SK-N-SH (cell line): ENCODE results near the gene KCNJ9. TPM values are rescaled to one million over a fixed set of nuclear protein-coding genes. Genes with fewer than 3 reads are reported as not detected.

Experiments
- CTCF ChIA-PET: fragments of 300-600, 350-600 bp; formaldehyde crosslinking; extraction: SDS; loops from one replicate; lab custom pipeline; 2021; lab: Yijun Ruan, JAX
- POLR2A ChIA-PET: fragments of 350-600 bp; sonication (Branson Sonifier 250); formaldehyde crosslinking; extraction: SDS; loops from one replicate; lab custom pipeline; 2020; ENCODE audit warnings: antibody characterized with exemption, inconsistent platforms; lab: Yijun Ruan, JAX
- DNase-seq: peaks from one replicate; pipeline ENCODE4 v3.0.0; 2012
- H2AFZ ChIP-seq: fragments of 200-600 bp; sonication (generic); 2 replicates; pipeline ENCODE4 v1.8.1; 2016; ENCODE audit warnings: antibody characterized with exemption, mild to moderate bottlenecking, low read depth
- H3F3A ChIP-seq: fragments of 200-600 bp; sonication (generic); replicated peaks from 2 replicates; pipeline ENCODE3; 2016; ENCODE audit warnings: antibody characterized with exemption, mild to moderate bottlenecking; ENCODE audit not compliant: insufficient read depth
- H3K27ac ChIP-seq, 2 experiments: fragments of 200-500 bp in 1 of 2; fragments of 200-600 bp in 1 of 2; sonication (Bioruptor generic) in 1 of 2; sonication (generic), shearing (Covaris generic) in 1 of 2; 2 replicates each; pipeline versions ENCODE4 v1.5.1 to v1.6.1; 2014 to 2016; ENCODE audit warnings: low read depth in 2 of 2, inconsistent platforms in 1 of 2, low read length in 1 of 2, mild to moderate bottlenecking in 1 of 2, mixed read lengths in 1 of 2
- H3K27me3 ChIP-seq: fragments of 200-600 bp; sonication (generic), shearing (Covaris generic); 2 replicates; pipeline ENCODE4 v1.6.1; 2016; ENCODE audit warnings: mixed run types; ENCODE audit not compliant: insufficient read depth
- H3K36me3 ChIP-seq, 2 experiments: fragments of 200-500 bp in 1 of 2; fragments of 200-600 bp in 1 of 2; sonication (Bioruptor generic) in 1 of 2; sonication (generic) in 1 of 2; replicated peaks in 1 of 2; 2 replicates each; pipeline versions ENCODE3 to v1.5.1; 2014 to 2016; ENCODE audit warnings: low read length in 1 of 2, mild to moderate bottlenecking in 1 of 2; ENCODE audit not compliant: insufficient read depth in 2 of 2, control insufficient read depth in 1 of 2
- H3K4me1 ChIP-seq, 2 experiments: fragments of 200-500 bp in 1 of 2; fragments of 200-600 bp in 1 of 2; sonication (Bioruptor generic) in 1 of 2; sonication (generic), shearing (Covaris generic) in 1 of 2; 2 replicates each; pipeline versions ENCODE4 v1.5.1 to v1.6.1; 2014 to 2016; ENCODE audit warnings: low read depth in 1 of 2, low read length in 1 of 2, mixed run types in 1 of 2; ENCODE audit not compliant: insufficient read depth in 2 of 2, control insufficient read depth in 1 of 2
- H3K4me2 ChIP-seq: fragments of 200-600 bp; sonication (generic), shearing (Covaris generic); 2 replicates; pipeline ENCODE4 v1.6.1; 2017; ENCODE audit warnings: mixed run types
- H3K4me3 ChIP-seq, 2 experiments: fragments of 200-500 bp in 1 of 2; fragments of 200-600 bp in 1 of 2; sonication (Bioruptor generic) in 1 of 2; sonication (generic), shearing (Covaris generic) in 1 of 2; 2 replicates each; pipeline versions ENCODE4 v1.5.1 to v1.8.1; 2014 to 2016; ENCODE audit warnings: low read depth in 2 of 2, inconsistent platforms in 1 of 2, low read length in 1 of 2, mild to moderate bottlenecking in 1 of 2, mixed read lengths in 1 of 2, moderate library complexity in 1 of 2
- H3K79me2 ChIP-seq: fragments of 200-600 bp; sonication (generic); 2 replicates; pipeline ENCODE4 v1.8.1; 2017; ENCODE audit warnings: mild to moderate bottlenecking; ENCODE audit not compliant: insufficient read depth
- H3K9ac ChIP-seq: fragments of 200-600 bp; sonication (generic); 2 replicates; pipeline ENCODE4 v1.6.1; 2017; ENCODE audit warnings: mixed run types
- H3K9me2 ChIP-seq: fragments of 200-600 bp; sonication (generic); 2 replicates; pipeline ENCODE4 v1.6.1; 2017; ENCODE audit warnings: mixed run types
- H3K9me3 ChIP-seq: fragments of 200-600 bp; sonication (generic); 2 replicates; pipeline ENCODE4 v1.6.1; 2017; ENCODE audit warnings: mixed run types, mild to moderate bottlenecking, moderate library complexity
- H4K20me1 ChIP-seq: fragments of 200-600 bp; sonication (generic); 2 replicates; pipeline ENCODE4 v1.6.1; 2017; ENCODE audit warnings: mild to moderate bottlenecking, mixed run types; ENCODE audit not compliant: insufficient read depth
- CHD2 ChIP-seq: fragments of 150-350 bp; IDR thresholded peaks from 2 replicates; pipeline ENCODE4 v1.6.1; 2018; ENCODE audit warnings: low read length; ENCODE audit not compliant: partially characterized antibody
- ELF1 ChIP-seq: IDR thresholded peaks from 2 replicates; pipeline ENCODE4 v1.4.0; 2012
- EZH2phosphoT487 ChIP-seq: fragments of 200-600 bp; sonication (generic); IDR thresholded peaks from 2 replicates; pipeline ENCODE4 v1.6.1; 2017; ENCODE audit warnings: low read depth, mixed run types, mild to moderate bottlenecking, antibody characterized with exemption, moderate library complexity, borderline replicate concordance
- FOXM1 ChIP-seq: IDR thresholded peaks from 2 replicates; pipeline ENCODE4 v1.4.0; 2012; ENCODE audit warnings: low read depth, mild to moderate bottlenecking
- GATA2 ChIP-seq: sonication (generic); formaldehyde crosslinking; IDR thresholded peaks from 2 replicates; pipeline ENCODE4 v1.5.0; 2020; ENCODE audit warnings: mild to moderate bottlenecking, missing genetic modification reagents
- POLR2AphosphoS5 ChIP-seq: IDR thresholded peaks from 2 replicates; pipeline ENCODE4 v1.6.1; 2012; ENCODE audit warnings: low read depth, low read length
- SIN3A ChIP-seq: IDR thresholded peaks from 2 replicates; pipeline ENCODE4 v1.6.1; 2012; ENCODE audit warnings: low read depth, mild to moderate bottlenecking, low read length, moderate library complexity, borderline replicate concordance
- SMC3 ChIP-seq: IDR thresholded peaks from 2 replicates; pipeline ENCODE4 v1.6.1; 2012; ENCODE audit warnings: low read depth, low read length, improper control_type of control experiment
- TEAD4 ChIP-seq: IDR thresholded peaks from 2 replicates; pipeline ENCODE4 v1.4.0; 2012; ENCODE audit warnings: mild to moderate bottlenecking, borderline replicate concordance; ENCODE audit not compliant: insufficient read depth
- WGBS: methylation state at CpG from one replicate; pipeline ENCODE4 v1.1.6; 2017; ENCODE audit warnings: low lambda C conversion rate; 5-methylcytosine and 5-hydroxymethylcytosine counted together
- polyA plus RNA-seq, 3 experiments: library from polyadenylated mRNA; depleted of rRNA; stranded (reverse); fragments of >200 nt; gene quantifications; 2 replicates each; pipeline ENCODE4 v1.2.3, GENCODE V29; 2012
- TF ChIP-seq, protein P1 (sequence below): IDR thresholded peaks from 2 replicates; pipeline ENCODE4 v1.4.0; 2012; ENCODE audit warnings: low read depth, borderline replicate concordance
- TF ChIP-seq, protein P2 (sequence below): IDR thresholded peaks from 2 replicates; pipeline ENCODE4 v1.4.0; 2012; ENCODE audit warnings: low read depth
- TF ChIP-seq, protein P3 (sequence below): fragments of 200-600 bp; sonication (generic); IDR thresholded peaks from 2 replicates; pipeline ENCODE4 v1.6.1; 2017; ENCODE audit warnings: antibody characterized with exemption, mild to moderate bottlenecking, moderate library complexity
- TF ChIP-seq, protein P4 (sequence below): IDR thresholded peaks from 2 replicates; pipeline ENCODE4; 2012

Gene KCNJ9
- polyA plus RNA-seq, 1 of the 3 experiments (the other 2 are of a cell fraction), result 0.02 TPM

DNA sequence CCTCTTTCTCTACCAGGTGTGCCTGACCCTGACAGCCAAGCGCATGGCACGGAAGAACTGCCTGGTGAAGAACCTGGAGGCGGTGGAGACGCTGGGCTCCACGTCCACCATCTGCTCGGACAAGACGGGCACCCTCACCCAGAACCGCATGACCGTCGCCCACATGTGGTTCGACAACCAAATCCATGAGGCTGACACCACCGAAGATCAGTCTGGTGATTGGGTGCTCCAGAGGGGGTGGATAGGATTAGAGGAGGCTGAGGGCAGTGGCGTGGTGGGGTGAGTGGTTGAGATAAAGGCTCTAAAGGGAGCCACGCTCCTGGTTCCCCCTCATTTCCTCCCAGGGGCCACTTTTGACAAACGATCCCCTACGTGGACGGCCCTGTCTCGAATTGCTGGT lies 47.3 kb downstream of the KCNJ9 start:
- no peak overlapping the region for H3K9ac ChIP-seq
- H3K4me1 ChIP-seq, result peaks cover 0 to 8% of the 10 kb centered on the region in 2 experiments; a peak in 1 of 4 replicates
- 0 out of 2 replicates have a peak, but pooled peaks cover 4% of the 10 kb centered on the region for H3K27me3 ChIP-seq
- H3K4me3 ChIP-seq, result no peak overlapping the region
- no peak overlapping the region for H3K4me2 ChIP-seq
- H3F3A ChIP-seq, result no peaks in the 10 kb centered on the region
- H3K36me3 ChIP-seq, result no peaks in the 10 kb centered on the region
- WGBS, result 76% methylated on average over 17 of the region's 18 CpGs
- H2AFZ ChIP-seq, result no peak overlapping the region
- H3K27ac ChIP-seq, result no peak overlapping the region
- ChIA-PET CTCF (interaction anchor here (1.3 to 2.3 kb wide), 3 partner anchors 44 to 163 kb away, joined by 3 to 11 read pairs (median 3); no protein-coding TSS in a partner anchor), POLR2A (no interaction called here)
- no peaks in the 10 kb centered on the region for H3K9me2 ChIP-seq
- TF ChIP-seq CHD2, result no peak
- TF ChIP-seq, protein P1, sequence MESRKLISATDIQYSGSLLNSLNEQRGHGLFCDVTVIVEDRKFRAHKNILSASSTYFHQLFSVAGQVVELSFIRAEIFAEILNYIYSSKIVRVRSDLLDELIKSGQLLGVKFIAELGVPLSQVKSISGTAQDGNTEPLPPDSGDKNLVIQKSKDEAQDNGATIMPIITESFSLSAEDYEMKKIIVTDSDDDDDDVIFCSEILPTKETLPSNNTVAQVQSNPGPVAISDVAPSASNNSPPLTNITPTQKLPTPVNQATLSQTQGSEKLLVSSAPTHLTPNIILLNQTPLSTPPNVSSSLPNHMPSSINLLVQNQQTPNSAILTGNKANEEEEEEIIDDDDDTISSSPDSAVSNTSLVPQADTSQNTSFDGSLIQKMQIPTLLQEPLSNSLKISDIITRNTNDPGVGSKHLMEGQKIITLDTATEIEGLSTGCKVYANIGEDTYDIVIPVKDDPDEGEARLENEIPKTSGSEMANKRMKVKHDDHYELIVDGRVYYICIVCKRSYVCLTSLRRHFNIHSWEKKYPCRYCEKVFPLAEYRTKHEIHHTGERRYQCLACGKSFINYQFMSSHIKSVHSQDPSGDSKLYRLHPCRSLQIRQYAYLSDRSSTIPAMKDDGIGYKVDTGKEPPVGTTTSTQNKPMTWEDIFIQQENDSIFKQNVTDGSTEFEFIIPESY, result no peak
- TF ChIP-seq, protein P2, sequence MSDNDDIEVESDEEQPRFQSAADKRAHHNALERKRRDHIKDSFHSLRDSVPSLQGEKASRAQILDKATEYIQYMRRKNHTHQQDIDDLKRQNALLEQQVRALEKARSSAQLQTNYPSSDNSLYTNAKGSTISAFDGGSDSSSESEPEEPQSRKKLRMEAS, result no peak
- TF ChIP-seq ELF1, result no peak
- no peaks in the 10 kb centered on the region for H3K79me2 ChIP-seq
- no peaks in the 10 kb centered on the region for H4K20me1 ChIP-seq
- no peaks in the 10 kb centered on the region for H3K9me3 ChIP-seq
- no peak for DNase-seq

DNA sequence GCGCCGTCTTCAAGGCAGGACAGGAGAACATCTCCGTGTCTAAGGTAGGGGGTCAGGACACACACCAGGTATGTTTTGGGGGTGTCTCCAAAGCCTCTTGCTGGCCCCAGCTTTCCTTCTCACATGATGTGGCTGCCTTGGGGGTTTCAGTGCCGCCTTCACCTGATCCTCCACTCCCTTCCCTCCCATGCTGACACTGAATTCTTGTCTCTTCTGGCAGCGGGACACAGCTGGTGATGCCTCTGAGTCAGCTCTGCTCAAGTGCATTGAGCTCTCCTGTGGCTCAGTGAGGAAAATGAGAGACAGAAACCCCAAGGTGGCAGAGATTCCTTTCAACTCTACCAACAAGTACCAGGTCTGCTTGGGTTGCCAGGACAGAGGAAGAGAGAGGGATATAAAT lies 47.7 kb downstream of the KCNJ9 start:
- no peaks in the 10 kb centered on the region for H3K9me3 ChIP-seq
- H3K27ac ChIP-seq, result no peak overlapping the region
- no peaks in the 10 kb centered on the region for H4K20me1 ChIP-seq
- H3K36me3 ChIP-seq, result no peaks in the 10 kb centered on the region
- no peaks in the 10 kb centered on the region for H3F3A ChIP-seq
- H3K9ac ChIP-seq, result no peak overlapping the region
- no peak overlapping the region for H2AFZ ChIP-seq
- 89% methylated on average over 4 of the region's 5 CpGs for WGBS
- ChIA-PET POLR2A (no interaction called here), CTCF (interaction anchor here (1.3 to 2.3 kb wide), 3 partner anchors 44 to 162 kb away, joined by 3 to 11 read pairs (median 3); no protein-coding TSS in a partner anchor)
- H3K4me1 ChIP-seq, result peaks cover 0 to 8% of the 10 kb centered on the region in 2 experiments; a peak in 1 of 4 replicates
- TF ChIP-seq, protein P3, sequence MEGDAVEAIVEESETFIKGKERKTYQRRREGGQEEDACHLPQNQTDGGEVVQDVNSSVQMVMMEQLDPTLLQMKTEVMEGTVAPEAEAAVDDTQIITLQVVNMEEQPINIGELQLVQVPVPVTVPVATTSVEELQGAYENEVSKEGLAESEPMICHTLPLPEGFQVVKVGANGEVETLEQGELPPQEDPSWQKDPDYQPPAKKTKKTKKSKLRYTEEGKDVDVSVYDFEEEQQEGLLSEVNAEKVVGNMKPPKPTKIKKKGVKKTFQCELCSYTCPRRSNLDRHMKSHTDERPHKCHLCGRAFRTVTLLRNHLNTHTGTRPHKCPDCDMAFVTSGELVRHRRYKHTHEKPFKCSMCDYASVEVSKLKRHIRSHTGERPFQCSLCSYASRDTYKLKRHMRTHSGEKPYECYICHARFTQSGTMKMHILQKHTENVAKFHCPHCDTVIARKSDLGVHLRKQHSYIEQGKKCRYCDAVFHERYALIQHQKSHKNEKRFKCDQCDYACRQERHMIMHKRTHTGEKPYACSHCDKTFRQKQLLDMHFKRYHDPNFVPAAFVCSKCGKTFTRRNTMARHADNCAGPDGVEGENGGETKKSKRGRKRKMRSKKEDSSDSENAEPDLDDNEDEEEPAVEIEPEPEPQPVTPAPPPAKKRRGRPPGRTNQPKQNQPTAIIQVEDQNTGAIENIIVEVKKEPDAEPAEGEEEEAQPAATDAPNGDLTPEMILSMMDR, result no peak
- TF ChIP-seq POLR2AphosphoS5, result no peak
- TF ChIP-seq SMC3, result no peak
- TF ChIP-seq GATA2, result no peak
- no peak for TF ChIP-seq TEAD4
- TF ChIP-seq EZH2phosphoT487, result no peak
- TF ChIP-seq, protein P4, sequence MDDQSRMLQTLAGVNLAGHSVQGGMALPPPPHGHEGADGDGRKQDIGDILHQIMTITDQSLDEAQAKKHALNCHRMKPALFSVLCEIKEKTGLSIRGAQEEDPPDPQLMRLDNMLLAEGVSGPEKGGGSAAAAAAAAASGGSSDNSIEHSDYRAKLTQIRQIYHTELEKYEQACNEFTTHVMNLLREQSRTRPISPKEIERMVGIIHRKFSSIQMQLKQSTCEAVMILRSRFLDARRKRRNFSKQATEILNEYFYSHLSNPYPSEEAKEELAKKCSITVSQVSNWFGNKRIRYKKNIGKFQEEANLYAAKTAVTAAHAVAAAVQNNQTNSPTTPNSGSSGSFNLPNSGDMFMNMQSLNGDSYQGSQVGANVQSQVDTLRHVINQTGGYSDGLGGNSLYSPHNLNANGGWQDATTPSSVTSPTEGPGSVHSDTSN, result no peak
- TF ChIP-seq, protein P1, result no peak
- no peak for TF ChIP-seq FOXM1
- TF ChIP-seq CHD2, result no peak
- TF ChIP-seq SIN3A, result no peak
- H3K27me3 ChIP-seq, result 0 out of 2 replicates have a peak, but pooled peaks cover 4% of the 10 kb centered on the region
- no peak overlapping the region for H3K4me2 ChIP-seq
- H3K9me2 ChIP-seq, result no peaks in the 10 kb centered on the region
- no peaks in the 10 kb centered on the region for H3K79me2 ChIP-seq
- DNase-seq, result no peak
- no peak overlapping the region for H3K4me3 ChIP-seq
